Activated CD4-positive, alpha-beta T cell treated with anti-CD3 and anti-CD28 coated beads for 4 hours (primary cell): ENCODE data around the gene CALM1.

Experiments used
- DNase-seq, 2 donors: peaks; one replicate each; pipeline ENCODE4 v3.0.0-alpha.2; 2020

Gene CALM1

GRCh38 chr14:90396341-90397339, at the start of gene CALM1:
CALM1 (plus strand) TSS chr14:90397029; CDS start chr14:90397231, 202 bp downstream.
- peak; percentile 95 to 96 for DNase-seq

- no peak for DNase-seq
These were observed 48.6 kb upstream of the CALM1 start for GRCh38 chr14:90348270-90348669.

DNA sequence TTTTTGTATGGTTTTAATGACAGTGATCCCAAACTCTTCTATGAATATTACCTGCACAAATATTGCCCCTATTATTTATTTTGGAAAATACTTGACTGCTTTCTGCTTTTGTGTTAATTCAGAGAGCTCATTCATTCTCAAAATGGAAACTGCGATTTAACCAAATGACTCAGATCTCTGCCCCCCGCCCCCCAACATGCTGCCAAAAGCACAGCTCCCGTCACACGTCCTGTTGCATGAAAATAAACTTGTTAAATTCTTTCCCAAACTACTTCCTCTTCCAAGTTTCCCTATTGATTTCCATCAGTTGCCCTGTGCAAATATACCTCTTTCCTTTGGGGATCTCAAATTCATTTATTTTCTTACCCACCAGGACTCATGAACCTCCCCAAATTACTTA, 47.1 kb upstream of the CALM1 start:
- DNase-seq = no peak

DNA sequence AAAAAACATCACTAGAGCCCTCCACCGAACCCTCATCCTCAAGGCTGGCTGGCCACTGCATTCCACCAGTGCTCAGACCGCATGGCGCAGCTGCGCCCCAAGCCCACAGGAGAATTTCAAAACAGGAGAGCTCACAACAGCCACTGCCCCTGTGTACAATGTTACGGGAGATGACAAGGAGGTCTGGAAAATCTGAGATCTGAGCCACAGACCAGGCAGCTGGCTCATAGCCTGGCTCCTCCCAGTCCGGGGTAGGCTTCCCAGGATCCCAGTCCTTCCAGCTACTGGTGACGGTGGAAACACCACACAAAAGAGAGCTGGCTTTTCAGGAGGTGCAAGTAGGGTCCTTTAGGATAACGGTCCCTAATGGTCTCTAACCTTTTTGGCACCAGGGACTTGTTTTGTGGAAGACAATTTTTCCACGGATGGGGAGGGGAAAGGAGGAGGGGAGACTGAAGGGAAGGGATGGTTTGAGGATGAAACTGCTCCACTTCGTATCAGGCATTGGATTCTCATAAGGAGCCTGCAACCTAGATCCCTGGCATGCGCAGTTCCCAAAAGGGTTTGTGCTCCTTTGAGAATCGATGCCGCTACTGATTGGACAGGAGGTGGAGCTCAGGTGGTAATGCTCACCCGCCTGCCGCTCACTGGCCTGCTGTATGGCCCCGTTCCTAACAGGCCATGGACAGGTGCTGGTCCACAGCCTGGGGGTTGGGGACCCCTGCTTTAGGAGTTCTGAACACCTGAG, 42.1 kb upstream of the CALM1 start:
- no peak for DNase-seq

DNA sequence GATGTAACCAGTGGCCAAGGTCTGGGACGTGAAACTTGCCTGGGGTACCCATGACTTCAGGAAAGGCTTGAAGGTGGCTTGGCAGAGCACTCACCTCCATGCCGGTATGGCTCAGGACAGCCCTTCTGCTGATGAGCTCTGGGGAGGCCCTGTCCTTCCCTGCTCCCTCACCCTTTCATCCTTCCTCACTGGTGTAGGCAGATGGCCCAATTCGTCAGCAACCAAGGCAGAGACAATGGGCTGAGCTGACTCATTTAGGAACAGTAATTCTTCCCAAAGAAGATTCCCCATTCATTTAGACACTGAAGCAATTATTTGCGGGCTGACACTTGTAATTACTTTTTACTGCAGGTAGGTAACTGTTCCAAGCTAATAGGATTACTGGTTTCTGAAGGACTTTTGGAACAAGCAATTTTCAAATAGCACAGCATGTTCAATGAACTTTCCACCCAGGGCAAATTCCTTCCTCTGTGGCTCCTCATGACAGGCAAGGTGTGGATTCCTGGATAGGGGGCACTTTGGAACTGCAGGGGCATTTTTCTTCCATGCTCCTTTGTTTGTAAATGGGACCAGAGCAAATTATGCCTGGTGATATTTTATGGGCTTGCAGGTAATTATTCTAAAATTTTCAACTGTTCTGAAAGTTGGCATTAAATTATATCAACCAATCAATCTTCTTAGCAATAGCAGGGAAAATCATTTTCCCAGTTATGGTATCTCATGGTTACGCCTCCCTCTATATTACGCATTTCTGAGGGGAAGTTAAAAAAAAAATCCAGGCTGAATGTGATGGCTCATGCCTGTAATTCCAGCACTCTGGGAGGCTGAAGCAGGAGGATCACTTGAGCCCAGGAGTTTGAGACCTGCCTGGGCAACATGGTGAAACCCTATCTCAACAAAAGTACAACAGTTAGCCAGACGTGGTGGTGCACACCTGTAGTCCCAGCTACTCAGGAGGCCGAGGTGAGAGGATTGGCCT, 41.0 kb upstream of the CALM1 start:
- no peak for DNase-seq

- DNase-seq = no peak
These were observed 39.9 kb upstream of the CALM1 start for GRCh38 chr14:90356925-90357324.

- no peak for DNase-seq
These were observed 38.5 kb upstream of the CALM1 start for GRCh38 chr14:90358359-90358758.

DNA sequence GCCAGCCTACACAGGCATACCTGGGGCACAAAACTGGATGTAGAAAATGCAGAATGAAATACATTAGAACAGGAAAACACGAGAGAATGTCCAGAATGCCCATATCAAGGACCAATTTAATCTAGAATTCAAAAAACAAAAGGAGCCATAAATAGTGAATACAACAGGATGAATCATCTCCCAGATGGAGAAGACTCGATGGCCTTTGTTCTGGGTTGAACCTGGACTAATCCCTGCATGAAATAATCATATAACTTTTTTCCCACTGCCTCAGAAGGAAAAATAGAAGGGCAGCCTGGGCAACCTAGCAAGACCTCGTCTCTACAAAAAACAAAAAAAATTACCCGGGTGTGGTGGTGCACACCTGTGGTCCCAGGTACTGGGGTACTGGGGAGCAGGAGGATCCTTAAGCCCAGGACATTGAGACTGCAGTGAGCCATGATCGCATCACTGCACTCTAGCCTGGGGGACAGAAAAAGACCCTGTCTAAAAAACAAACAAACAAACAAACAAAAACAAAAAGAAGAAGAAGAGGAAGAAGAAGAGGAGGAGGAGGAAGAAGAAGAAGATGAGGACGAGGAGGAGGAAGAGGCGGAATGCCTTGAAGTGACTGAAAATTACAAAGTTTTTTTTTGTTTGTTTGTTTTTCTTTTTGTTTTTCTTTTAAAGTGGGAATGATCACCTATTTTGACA, 34.8 kb upstream of the CALM1 start:
- DNase-seq = no peak

DNA sequence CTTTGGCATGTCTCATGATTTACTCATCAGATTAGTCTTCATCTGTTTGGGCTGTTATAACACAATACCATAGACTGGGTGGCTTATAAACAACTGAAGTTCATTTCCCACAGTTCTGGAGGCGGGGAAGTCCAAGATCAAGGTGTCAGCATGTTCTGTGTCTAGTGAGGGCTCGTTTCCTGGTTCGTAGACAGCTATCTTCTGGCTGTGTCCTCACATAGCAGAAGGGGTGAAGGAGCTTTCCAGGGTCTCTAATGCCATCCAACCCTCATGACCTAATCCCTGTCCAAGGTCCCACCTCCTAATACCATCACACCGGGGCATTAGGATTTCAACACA, 34.3 kb upstream of the CALM1 start:
- no peak for DNase-seq

DNA sequence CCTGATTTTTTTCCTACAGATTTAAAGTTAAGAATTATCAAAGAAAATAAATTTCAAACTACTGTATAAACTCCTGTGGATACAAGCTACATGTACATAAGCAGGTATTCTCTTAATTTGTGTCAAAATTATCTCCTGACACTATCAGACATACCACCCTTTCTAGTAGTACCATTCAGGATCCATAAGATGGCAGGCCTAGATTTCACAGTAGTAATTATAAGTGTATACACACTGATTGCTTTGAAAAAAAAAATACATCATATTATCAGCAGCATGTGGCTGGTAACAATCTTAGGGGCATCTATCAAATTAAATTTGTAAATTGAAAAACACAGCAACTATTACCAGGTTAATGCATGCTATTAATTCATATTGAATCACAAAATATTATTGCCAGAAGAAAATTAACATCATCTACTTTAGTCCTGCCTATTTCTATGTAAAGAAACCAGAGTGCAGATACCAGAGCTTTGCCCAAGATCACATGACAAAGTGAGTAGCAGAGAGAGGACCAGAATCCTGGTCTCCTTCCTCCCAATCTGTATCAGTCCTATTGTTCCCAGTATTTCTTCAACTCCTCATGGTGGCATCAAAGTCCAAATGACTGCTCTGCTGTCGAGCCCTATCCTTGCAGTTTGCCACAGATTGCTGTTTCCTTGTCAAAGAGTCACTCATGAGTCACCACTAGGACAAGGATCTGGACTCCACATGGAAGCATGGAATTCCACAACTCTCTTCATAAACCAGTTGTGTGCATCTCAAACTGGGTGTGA, 27.7 kb upstream of the CALM1 start:
- DNase-seq = no peak

- no peak for DNase-seq
These were observed 22.9 kb upstream of the CALM1 start for GRCh38 chr14:90373887-90374286.

DNA sequence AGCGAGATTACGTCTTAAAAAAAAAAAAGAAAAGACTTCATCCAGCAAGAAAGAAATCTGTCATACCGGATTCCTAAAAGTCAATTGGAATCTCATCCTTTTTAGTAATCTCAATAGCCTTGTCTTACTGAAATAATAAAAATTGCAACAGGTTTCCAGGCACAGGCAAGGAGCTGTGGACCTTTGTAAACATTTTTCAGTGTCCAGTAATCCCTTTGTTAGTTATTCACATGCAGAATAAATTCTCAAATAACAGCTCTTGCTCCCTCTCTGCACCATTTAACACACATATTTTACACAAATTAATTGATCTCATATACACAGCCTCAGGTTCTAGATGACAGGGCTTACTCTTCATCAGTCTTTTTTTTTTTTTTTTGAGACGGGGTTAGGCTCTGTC, 22.0 kb upstream of the CALM1 start:
- no peak for DNase-seq

DNA sequence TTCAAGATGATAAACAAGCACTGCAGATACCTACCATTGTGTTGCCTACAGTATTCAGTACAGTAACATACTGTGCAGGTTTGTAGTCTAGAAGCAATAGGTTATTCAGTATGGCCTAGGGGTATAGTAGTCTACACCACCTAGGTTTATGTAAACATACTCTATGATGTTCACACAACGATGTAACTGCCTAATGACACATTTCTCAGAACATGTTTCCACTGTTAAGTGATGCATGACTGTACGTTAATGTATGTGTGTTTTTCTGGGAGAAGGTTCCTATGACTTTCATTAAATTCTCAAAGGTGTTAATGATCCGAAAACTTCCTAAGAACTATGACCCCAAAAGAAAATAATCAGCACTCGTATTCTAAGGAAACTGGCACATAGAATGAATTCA, 20.9 kb upstream of the CALM1 start:
- no peak for DNase-seq

GRCh38 chr14:90378249-90378648, 18.6 kb upstream of the CALM1 start:
- no peak for DNase-seq

GRCh38 chr14:90379106-90379505, 17.7 kb upstream of the CALM1 start:
- DNase-seq = no peak

DNA sequence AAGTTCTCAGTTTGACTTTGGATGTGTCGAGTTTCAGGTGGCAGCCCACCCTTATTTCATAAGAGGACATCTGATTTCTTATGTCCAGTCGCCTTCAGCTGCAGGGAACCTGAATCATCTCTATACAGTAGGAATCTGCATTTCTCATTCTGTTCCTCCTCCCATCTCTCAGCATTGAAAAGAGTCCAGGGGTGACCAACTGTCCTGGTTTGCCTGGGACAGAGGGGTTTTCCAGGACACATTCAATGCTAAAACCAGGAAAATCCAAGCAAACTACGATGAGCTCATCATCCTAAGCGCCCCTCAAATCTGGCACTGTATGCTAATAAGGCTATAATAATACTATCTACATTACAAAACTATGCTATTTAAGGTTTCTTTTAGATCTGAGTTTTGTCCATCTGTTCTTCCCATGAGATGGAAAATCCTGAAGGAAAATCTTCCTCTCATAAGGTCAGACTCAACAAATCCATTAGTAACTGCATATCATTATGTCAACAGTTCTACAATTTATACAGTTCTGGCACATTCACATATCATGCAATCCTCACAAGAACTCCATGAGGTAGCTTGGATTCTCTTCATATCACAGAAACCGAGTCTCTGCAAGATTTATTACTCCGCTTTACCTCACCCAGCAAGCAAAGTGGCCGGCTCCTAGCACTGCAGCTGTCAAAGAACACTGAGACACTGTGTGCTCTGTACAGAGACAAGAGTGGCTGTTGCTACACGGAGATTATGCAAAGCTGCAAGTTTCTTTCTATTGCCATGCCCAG, 15.6 kb upstream of the CALM1 start:
- no peak for DNase-seq

DNA sequence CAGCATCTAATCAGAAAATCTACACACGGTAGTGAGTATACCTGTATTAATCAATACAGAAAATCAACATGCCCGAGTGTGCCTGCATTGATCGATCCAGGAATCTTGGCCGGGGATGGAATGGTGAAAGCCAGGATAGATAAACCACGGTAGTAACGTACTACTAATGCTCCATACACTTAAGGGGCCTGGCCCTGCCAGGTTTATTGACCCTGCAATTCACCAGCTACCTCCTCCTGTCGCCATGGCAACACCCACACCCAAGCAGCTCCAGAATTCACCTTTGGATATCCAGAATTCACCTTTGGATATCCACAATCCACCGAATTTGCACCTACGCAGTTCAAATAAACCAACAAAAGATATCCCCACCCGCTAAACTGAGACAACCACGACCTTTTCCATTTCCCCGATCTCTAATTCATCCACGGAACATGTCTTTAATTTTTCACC, 14.8 kb upstream of the CALM1 start:
- peak; percentile 22 to 23 for DNase-seq

- peak; percentile 78 to 79 for DNase-seq
These were observed 14.2 kb upstream of the CALM1 start for GRCh38 chr14:90382491-90383125.

DNA sequence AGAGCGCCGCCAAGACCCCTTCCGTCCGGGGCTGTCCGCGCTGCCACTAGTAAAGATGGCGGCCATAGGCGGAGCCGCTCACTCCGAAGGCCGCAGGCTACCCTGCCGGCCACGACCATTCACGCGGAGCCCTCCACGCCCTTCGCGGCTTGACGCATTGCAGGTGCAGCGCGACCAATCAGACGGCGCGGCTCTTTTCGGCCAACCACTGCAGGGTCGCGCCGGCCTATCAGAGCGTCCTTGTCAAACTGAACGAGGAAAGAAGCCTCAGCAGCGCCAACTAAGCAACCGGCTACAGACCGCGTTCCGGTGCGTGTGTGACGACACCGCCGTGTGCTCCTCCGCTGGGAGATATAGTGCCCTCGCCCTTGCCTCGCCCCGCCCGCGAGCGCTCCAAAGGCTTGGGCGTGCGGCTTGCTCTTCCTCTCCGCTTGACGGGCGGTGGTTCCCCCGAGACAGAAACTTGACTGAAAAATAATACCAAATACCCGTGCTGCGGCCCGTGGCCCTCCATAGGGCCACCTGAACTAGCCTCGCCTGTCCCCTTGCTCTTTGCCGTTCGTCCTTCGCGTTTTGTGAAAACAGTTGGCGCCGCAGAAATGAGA, 13.6 kb upstream of the CALM1 start:
- DNase-seq = peak; percentile 97 to 98
